H1 (cell line): Measurements from ENCODE around the gene FAM83B. TPM values are rescaled to one million over a fixed set of nuclear protein-coding genes. Genes with fewer than 3 reads are reported as not detected.

Experiments used
- CTCF ChIA-PET: fragments of 300-600 bp; sonication (Branson Sonifier 250); formaldehyde crosslinking; loops from one replicate; lab custom pipeline; 2021; ENCODE audit not compliant: partially characterized antibody; lab: Charles Lee
- POLR2A ChIA-PET: fragments of 300-600 bp; sonication (Branson Sonifier 250); formaldehyde crosslinking; loops from one replicate; lab custom pipeline; 2021; ENCODE audit warnings: inconsistent platforms; ENCODE audit not compliant: partially characterized antibody; lab: Charles Lee
- DNase-seq, 2 experiments: peaks; one replicate each; pipeline versions ENCODE4 v3.0.0 to v3.0.0-alpha.2; 2010 to 2022; ENCODE audit warnings: low spot score in 2 of 2, low read depth in 1 of 2, mixed read lengths in 1 of 2
- FAIRE-seq: peaks from 2 replicates; lab custom pipeline; 2011; peaks lifted over from hg19 to GRCh38; lab: Jason Lieb, UNC
- H2AFZ ChIP-seq: 2 replicates; pipeline ENCODE4 v1.8.1; 2012; ENCODE audit warnings: low read length, inconsistent platforms
- H2AK5ac ChIP-seq: 2 replicates; pipeline ENCODE4 v1.6.1; 2013; ENCODE audit warnings: low read depth, low read length
- H2BK120ac ChIP-seq: replicated peaks from 2 replicates; pipeline ENCODE3; 2013; ENCODE audit warnings: low read depth, low read length, inconsistent platforms
- H2BK12ac ChIP-seq: 2 replicates; pipeline ENCODE4 v1.6.1; 2013; ENCODE audit warnings: low read depth, low read length
- H2BK15ac ChIP-seq: 2 replicates; pipeline ENCODE4 v1.6.1; 2013; ENCODE audit warnings: low read length
- H2BK20ac ChIP-seq: 2 replicates; pipeline ENCODE4 v1.6.1; 2013; ENCODE audit warnings: low read length
- H2BK5ac ChIP-seq: 2 replicates; pipeline ENCODE4 v1.6.1; 2013; ENCODE audit warnings: low read depth, low read length
- H3K14ac ChIP-seq: 2 replicates; pipeline ENCODE4 v1.6.1; 2013; ENCODE audit warnings: inconsistent platforms; ENCODE audit not compliant: insufficient read length
- H3K18ac ChIP-seq: 2 replicates; pipeline ENCODE4 v1.6.1; 2013; ENCODE audit warnings: low read length; ENCODE audit errors: extremely low read depth
- H3K23ac ChIP-seq: 2 replicates; pipeline ENCODE4 v1.6.1; 2013; ENCODE audit warnings: inconsistent platforms; ENCODE audit not compliant: insufficient read length
- H3K23me2 ChIP-seq: 2 replicates; pipeline ENCODE4 v1.6.1; 2013; ENCODE audit warnings: low read depth, low read length
- H3K27ac ChIP-seq: 2 replicates; pipeline ENCODE4 v1.6.1; 2011; ENCODE audit warnings: low read depth, low read length, inconsistent platforms
- H3K27me3 ChIP-seq, 4 experiments: replicated peaks in 1 of 4; 1 replicate in 1 of 4; 2 replicates in 3 of 4; pipeline versions ENCODE4 v1.6.1 to v1.8.1; 2011 to 2013; ENCODE audit warnings: low read length in 3 of 4, mild to moderate bottlenecking in 3 of 4, inconsistent platforms in 2 of 4, mixed read lengths in 2 of 4, moderate library complexity in 1 of 4; ENCODE audit not compliant: control insufficient read depth in 3 of 4, insufficient read depth in 3 of 4; ENCODE audit errors: extremely low read depth in 1 of 4
- H3K36me3 ChIP-seq, 4 experiments: 2 replicates each; pipeline versions ENCODE4 v1.6.1 to v1.8.1; 2011 to 2013; ENCODE audit warnings: mild to moderate bottlenecking in 4 of 4, low read length in 3 of 4, moderate library complexity in 2 of 4, control low read depth in 1 of 4, inconsistent platforms in 1 of 4; ENCODE audit not compliant: insufficient read depth in 4 of 4, control insufficient read depth in 2 of 4
- H3K4ac ChIP-seq: replicated peaks from 2 replicates; pipeline ENCODE3; 2013; ENCODE audit warnings: low read length, low read depth, mixed read lengths, inconsistent platforms; ENCODE audit not compliant: insufficient read length
- H3K4me1 ChIP-seq, 4 experiments: replicated peaks in 1 of 4; 1 replicate in 1 of 4; 2 replicates in 3 of 4; pipeline versions ENCODE4 v1.6.1 to v1.8.1; 2011 to 2013; ENCODE audit warnings: low read length in 3 of 4, inconsistent platforms in 2 of 4, mixed read lengths in 1 of 4; ENCODE audit not compliant: insufficient read depth in 4 of 4, control insufficient read depth in 3 of 4
- H3K4me2 ChIP-seq, 2 experiments: 2 replicates each; pipeline versions ENCODE4 v1.6.1 to v1.8.1; 2011 to 2013; ENCODE audit warnings: low read depth in 2 of 2, low read length in 2 of 2, control low read depth in 1 of 2, inconsistent platforms in 1 of 2, mild to moderate bottlenecking in 1 of 2; ENCODE audit not compliant: insufficient read depth in 1 of 2
- H3K4me3 ChIP-seq, 4 experiments: fragments of 200-600, 300-600 bp in 1 of 4; sonication (generic), shearing (Covaris generic), sonication (Bioruptor Twin) in 1 of 4; 2 replicates each; pipeline versions ENCODE4 v1.5.1 to v1.8.1; 2011 to 2016; ENCODE audit warnings: low read length in 4 of 4, low read depth in 3 of 4, control low read depth in 2 of 4, inconsistent platforms in 2 of 4, mild to moderate bottlenecking in 2 of 4, mixed read lengths in 1 of 4, moderate library complexity in 1 of 4; ENCODE audit not compliant: insufficient read depth in 2 of 4; ENCODE audit errors: extremely low read depth in 1 of 4
- H3K56ac ChIP-seq: replicated peaks from 2 replicates; pipeline ENCODE3; 2013; ENCODE audit warnings: low read depth, mild to moderate bottlenecking, mixed read lengths, low read length, inconsistent platforms; ENCODE audit not compliant: insufficient read length
- H3K79me1 ChIP-seq: 2 replicates; pipeline ENCODE4 v1.6.1; 2013; ENCODE audit warnings: low read depth, low read length, control low read depth
- H3K79me2 ChIP-seq, 2 experiments: 2 replicates each; pipeline versions ENCODE4 v1.6.1 to v1.8.1; 2012 to 2013; ENCODE audit warnings: low read length in 2 of 2, mild to moderate bottlenecking in 2 of 2, inconsistent platforms in 1 of 2; ENCODE audit not compliant: insufficient read depth in 2 of 2, control insufficient read depth in 1 of 2
- H3K9ac ChIP-seq, 4 experiments: replicated peaks in 1 of 4; 1 replicate in 1 of 4; 2 replicates in 3 of 4; pipeline versions ENCODE4 v1.6.1 to v1.8.1; 2011 to 2013; ENCODE audit warnings: low read depth in 3 of 4, low read length in 3 of 4, control low read depth in 2 of 4, mild to moderate bottlenecking in 2 of 4, moderate library complexity in 2 of 4, inconsistent platforms in 1 of 4; ENCODE audit errors: extremely low read depth in 1 of 4
- H3K9me3 ChIP-seq, 2 experiments: 2 replicates each; pipeline versions ENCODE4 v1.6.1 to v1.8.1; 2012 to 2013; ENCODE audit warnings: mild to moderate bottlenecking in 2 of 2, moderate library complexity in 2 of 2, control low read depth in 1 of 2, inconsistent platforms in 1 of 2, low read depth in 1 of 2, low read length in 1 of 2, mixed read lengths in 1 of 2; ENCODE audit not compliant: insufficient read depth in 2 of 2
- H4K20me1 ChIP-seq, 2 experiments: replicated peaks in 1 of 2; 2 replicates each; pipeline versions ENCODE3 to v1.8.1; 2011 to 2013; ENCODE audit warnings: inconsistent platforms in 2 of 2, low read length in 2 of 2, mild to moderate bottlenecking in 1 of 2; ENCODE audit not compliant: insufficient read depth in 2 of 2, control insufficient read depth in 1 of 2
- H4K5ac ChIP-seq: 2 replicates; pipeline ENCODE4 v1.6.1; 2013; ENCODE audit warnings: low read length, low read depth, mixed read lengths, inconsistent platforms; ENCODE audit not compliant: insufficient read length
- H4K8ac ChIP-seq: 2 replicates; pipeline ENCODE4 v1.8.0; 2013; ENCODE audit warnings: mild to moderate bottlenecking, moderate library complexity, low read length, inconsistent platforms; ENCODE audit not compliant: insufficient read depth; ENCODE audit errors: extremely low read depth
- H4K91ac ChIP-seq: replicated peaks from 2 replicates; pipeline ENCODE3; 2013; ENCODE audit warnings: low read length, mixed read lengths, inconsistent platforms; ENCODE audit not compliant: insufficient read length
- ATF3 ChIP-seq: IDR thresholded peaks from 2 replicates; pipeline ENCODE4 v1.6.1; 2011; ENCODE audit warnings: low read depth, mild to moderate bottlenecking, low read length; ENCODE audit not compliant: insufficient read depth
- BRCA1 ChIP-seq: IDR thresholded peaks from 2 replicates; pipeline ENCODE4 v1.6.1; 2012; ENCODE audit warnings: low read depth, low read length, improper control_type of control experiment
- CEBPB ChIP-seq: IDR thresholded peaks from 2 replicates; pipeline ENCODE4 v1.6.1; 2012; ENCODE audit warnings: low read depth, low read length
- CHD2 ChIP-seq: IDR thresholded peaks from 2 replicates; pipeline ENCODE4 v1.6.1; 2012; ENCODE audit warnings: low read length, improper control_type of control experiment
- EGR1 ChIP-seq: IDR thresholded peaks from 2 replicates; pipeline ENCODE4 v1.6.1; 2011; ENCODE audit warnings: low read depth, low read length, borderline replicate concordance
- GABPA ChIP-seq: IDR thresholded peaks from 2 replicates; pipeline ENCODE4 v1.6.1; 2011; ENCODE audit warnings: mild to moderate bottlenecking, low read length, moderate library complexity, borderline replicate concordance; ENCODE audit not compliant: insufficient read depth
- KDM5A ChIP-seq: fragments of 200-600 bp; IDR thresholded peaks from 2 replicates; pipeline ENCODE4 v1.7.1; 2012; ENCODE audit warnings: mild to moderate bottlenecking, low read length, inconsistent platforms, mixed read lengths
- MAX ChIP-seq: IDR thresholded peaks from 2 replicates; pipeline ENCODE4 v1.6.1; 2012; ENCODE audit warnings: inconsistent platforms
- NRF1 ChIP-seq: IDR thresholded peaks from 2 replicates; pipeline ENCODE4 v1.6.1; 2011; ENCODE audit warnings: mild to moderate bottlenecking, low read depth, low read length, improper control_type of control experiment
- POU5F1 ChIP-seq: IDR thresholded peaks from 2 replicates; pipeline ENCODE4 v1.6.1; 2011; ENCODE audit warnings: low read depth, mild to moderate bottlenecking, low read length, moderate library complexity
- RBBP5 ChIP-seq: IDR thresholded peaks from 2 replicates; pipeline ENCODE4 v1.7.1; 2012; ENCODE audit warnings: low read depth, mild to moderate bottlenecking, inconsistent platforms, low read length, moderate library complexity, borderline replicate concordance
- SP4 ChIP-seq: IDR thresholded peaks from 2 replicates; pipeline ENCODE4 v1.6.1; 2012; ENCODE audit warnings: low read length, inconsistent platforms
- SUZ12 ChIP-seq: fragments of 200-600 bp; sonication (generic); IDR thresholded peaks from 2 replicates; pipeline ENCODE4 v1.6.1; 2012; ENCODE audit warnings: mild to moderate bottlenecking, inconsistent platforms, low read length, moderate library complexity, mixed read lengths
- TBP ChIP-seq: IDR thresholded peaks from 2 replicates; pipeline ENCODE4 v1.6.1; 2011; ENCODE audit warnings: low read depth, low read length, improper control_type of control experiment
- ZNF274 ChIP-seq: IDR thresholded peaks from 2 replicates; pipeline ENCODE4 v1.7.0; 2012; ENCODE audit warnings: low read length, borderline replicate concordance; ENCODE audit errors: extremely low read depth
- WGBS, 2 experiments: shearing (Covaris generic) in 1 of 2; methylation state at CpG; one replicate each; pipeline versions ENCODE4 v1.1.6 to v1.1.7; 2013 to 2015; ENCODE audit warnings: low lambda C conversion rate in 2 of 2, mixed read lengths in 2 of 2, inconsistent platforms in 1 of 2, low coverage in 1 of 2, missing lambda C conversion rate in 1 of 2; ENCODE audit not compliant: insufficient replicate concordance in 2 of 2, insufficient coverage in 1 of 2, insufficient read length in 1 of 2; ENCODE audit errors: extremely low coverage in 1 of 2, missing lambda C conversion rate in 1 of 2; 5-methylcytosine and 5-hydroxymethylcytosine counted together
- polyA plus RNA-seq, 7 experiments: library from polyadenylated mRNA; depleted of rRNA in 3 of 7; stranded (reverse) in 5 of 7; unstranded in 2 of 7; fragments of >200 nt in 5 of 7; fragments of 200-250 nt in 2 of 7; gene quantifications; 1 replicate in 5 of 7; 2 replicates in 1 of 7; 4 replicates in 1 of 7; pipeline versions ENCODE4 v1.2.1 to v1.2.3, GENCODE V29; 2011 to 2013; ENCODE audit warnings: missing spikeins in 2 of 7, mixed read lengths in 2 of 7
- total RNA-seq: library from RNA; stranded (reverse); fragmentation: NEBNext Ultra II Directional; extraction: Animal tissue kit (Norgen Biotek cat#: 25700); gene quantifications from 2 replicates; pipeline ENCODE4 v1.2.1, GENCODE V29; 2021

FAM83B gene
- total and polyA plus RNA-seq, 2 of the 8 experiments (the other 6 are each of a cell fraction or from before 2014, with no cell fraction given), result 0.71 to 5.7 TPM

- Histone ChIP-seq H3K79me2 (no peaks in the 10 kb centered on the region), H3K23ac (no peak overlapping the region), H2AK5ac (no peak overlapping the region), H2BK15ac (no peak overlapping the region), H2BK120ac (no peak overlapping the region), H4K20me1 (no peaks in the 10 kb centered on the region), H3K27ac (no peak overlapping the region), H3K56ac (no peak overlapping the region), H3K14ac (no peak overlapping the region), H2BK12ac (no peak overlapping the region), H3K9ac (no peak overlapping the region), H2AFZ (no peak overlapping the region), H4K91ac (no peak overlapping the region), H4K8ac (no peak overlapping the region), H3K36me3 (no peaks in the 10 kb centered on the region), H3K18ac (no peak overlapping the region), H2BK5ac (no peak overlapping the region), H3K4me3 (no peak overlapping the region), H2BK20ac (no peak overlapping the region), H3K4me2 (no peak overlapping the region; a peak in 1 of 4 replicates), H3K9me3 (no peaks in the 10 kb centered on the region), H3K79me1 (no peaks in the 10 kb centered on the region), H3K4ac (no peak overlapping the region), H3K27me3 (no peaks in the 10 kb centered on the region), H3K23me2 (no peaks in the 10 kb centered on the region), H3K4me1 (peaks cover 0 to 5% (median 0%) of the 10 kb centered on the region in 4 experiments; a peak in 2 of 7 replicates), H4K5ac (no peak overlapping the region)
- POLR2A ChIA-PET, result no interaction called here
- no peak for FAIRE-seq
- WGBS, 2 experiments, result 97% methylated on average over 2 of the region's 2 CpGs; no CpG with 5 or more reads in 1 of the 2 experiments
- no peak for DNase-seq
- CTCF ChIA-PET, result interaction anchor here (1.0 to 1.5 kb wide), 2 partner anchors 17 to 91 kb away, joined by 3 to 4 read pairs; no protein-coding TSS in a partner anchor
- TF ChIP-seq CEBPB, result no peak
- no peak for TF ChIP-seq EGR1
- TF ChIP-seq NRF1, result no peak
- no peak for TF ChIP-seq SP4
- no peak for TF ChIP-seq TBP
- no peak for TF ChIP-seq ZNF274
- no peak for TF ChIP-seq RBBP5
- no peak for TF ChIP-seq POU5F1
- TF ChIP-seq CHD2, result no peak
- no peak for TF ChIP-seq GABPA
- no peak for TF ChIP-seq BRCA1
- no peak for TF ChIP-seq MAX
- TF ChIP-seq SUZ12, result no peak
- no peak for TF ChIP-seq KDM5A
- TF ChIP-seq ATF3, result no peak
Measured at GRCh38 chr6:54900666-54901065, 54.1 kb downstream of the FAM83B start.
